Measurements from ENCODE around the gene ZNF827.

The ZNF827 gene

GRCh38 chr4:145732895-145733880 is 205.4 kb downstream of the ZNF827 start:
- Histone ChIP-seq H2AFZ (ENCODE audit: low read length) (peak overlapping the region; percentile 96), H3K27me3 (ENCODE audit: insufficient read depth, low read length, poor library complexity, severe bottlenecking) (no peaks in the 10 kb centered on the region), H3K9me2 (replicated peaks; ENCODE audit: low read depth, low read length) (no peaks in the 10 kb centered on the region), H3K4me2 (ENCODE audit: low read depth, low read length, poor library complexity, severe bottlenecking) (peak overlapping the region; percentile 68), H3K36me3 (ENCODE audit: insufficient read depth, low read length) (no peaks in the 10 kb centered on the region), H3K79me2 (ENCODE audit: insufficient read depth, low read length) (no peaks in the 10 kb centered on the region), H3F3A (ENCODE audit: low read depth) (no peaks in the 10 kb centered on the region), H3K4me1 (ENCODE audit: insufficient read depth, low read length, poor library complexity, severe bottlenecking) (no peaks in the 10 kb centered on the region), H4K20me1 (ENCODE audit: insufficient read depth, low read length, poor library complexity, severe bottlenecking) (no peaks in the 10 kb centered on the region), H3K9ac (ENCODE audit: low read depth, low read length, poor library complexity, severe bottlenecking) (peak overlapping the region; percentile 64), H3K9me3 (ENCODE audit: insufficient read depth, low read depth, low read length) (no peaks in the 10 kb centered on the region), H3K4me3 (ENCODE audit: low read length, poor library complexity, severe bottlenecking) (peak overlapping the region; percentile 73)
- TF ChIP-seq EZH2phosphoT487 (IDR thresholded peaks at IDR 0.05; ENCODE audit: borderline replicate concordance) (no peak), CTCF (conservative IDR thresholded peaks at IDR 0.05; ENCODE audit: low read length) (no peak)

- TF ChIP-seq CTCF (conservative IDR thresholded peaks at IDR 0.05; ENCODE audit: low read length) (no peak), EZH2phosphoT487 (IDR thresholded peaks at IDR 0.05; ENCODE audit: borderline replicate concordance) (no peak)
- no peaks in the 10 kb centered on the region for H3K79me2 ChIP-seq (ENCODE audit: insufficient read depth, low read length)
- H3K36me3 ChIP-seq (ENCODE audit: insufficient read depth, low read length), result no peaks in the 10 kb centered on the region
- H2AFZ ChIP-seq (ENCODE audit: low read length), result peak overlapping the region; percentile 96
- H3K9me3 ChIP-seq (ENCODE audit: insufficient read depth, low read depth, low read length), result no peaks in the 10 kb centered on the region
- H3K4me3 ChIP-seq (ENCODE audit: low read length, poor library complexity, severe bottlenecking), result peak overlapping the region; percentile 73
- peak overlapping the region; percentile 64 for H3K9ac ChIP-seq (ENCODE audit: low read depth, low read length, poor library complexity, severe bottlenecking)
- no peaks in the 10 kb centered on the region for H3K9me2 ChIP-seq (replicated peaks; ENCODE audit: low read depth, low read length)
- H4K20me1 ChIP-seq (ENCODE audit: insufficient read depth, low read length, poor library complexity, severe bottlenecking), result no peaks in the 10 kb centered on the region
- H3K27me3 ChIP-seq (ENCODE audit: insufficient read depth, low read length, poor library complexity, severe bottlenecking), result no peaks in the 10 kb centered on the region
- peak overlapping the region; percentile 68 for H3K4me2 ChIP-seq (ENCODE audit: low read depth, low read length, poor library complexity, severe bottlenecking)
- H3F3A ChIP-seq (ENCODE audit: low read depth), result no peaks in the 10 kb centered on the region
- no peaks in the 10 kb centered on the region for H3K4me1 ChIP-seq (ENCODE audit: insufficient read depth, low read length, poor library complexity, severe bottlenecking)
Observed at GRCh38 chr4:145732001-145732815, 206.4 kb downstream of the ZNF827 start.

- Histone ChIP-seq H3K4me3 (ENCODE audit: low read length, poor library complexity, severe bottlenecking) (no peak overlapping the region), H3K79me2 (ENCODE audit: insufficient read depth, low read length) (no peaks in the 10 kb centered on the region), H3K36me3 (ENCODE audit: insufficient read depth, low read length) (no peaks in the 10 kb centered on the region), H3K27me3 (ENCODE audit: insufficient read depth, low read length, poor library complexity, severe bottlenecking) (no peaks in the 10 kb centered on the region), H2AFZ (ENCODE audit: low read length) (no peak overlapping the region), H3F3A (ENCODE audit: low read depth) (no peaks in the 10 kb centered on the region), H3K4me2 (ENCODE audit: low read depth, low read length, poor library complexity, severe bottlenecking) (no peak overlapping the region), H3K9me3 (ENCODE audit: insufficient read depth, low read depth, low read length) (no peaks in the 10 kb centered on the region), H4K20me1 (ENCODE audit: insufficient read depth, low read length, poor library complexity, severe bottlenecking) (no peaks in the 10 kb centered on the region), H3K4me1 (ENCODE audit: insufficient read depth, low read length, poor library complexity, severe bottlenecking) (no peaks in the 10 kb centered on the region), H3K9ac (ENCODE audit: low read depth, low read length, poor library complexity, severe bottlenecking) (no peak overlapping the region), H3K9me2 (replicated peaks; ENCODE audit: low read depth, low read length) (no peaks in the 10 kb centered on the region)
- TF ChIP-seq CTCF (conservative IDR thresholded peaks at IDR 0.05; ENCODE audit: low read length), result no peak
- no peak for TF ChIP-seq EZH2phosphoT487 (IDR thresholded peaks at IDR 0.05; ENCODE audit: borderline replicate concordance)
Observed at GRCh38 chr4:145731028-145731427, 207.6 kb downstream of the ZNF827 start.

All from Loucy (cell line).